GM23338 (cell line): ENCODE measurements around the gene ABCB8. TPM values are rescaled to one million over a fixed set of nuclear protein-coding genes. Genes with fewer than 3 reads are reported as not detected.
A peak's percentile ranks its signal among the peaks of the same experiment; 100 is the strongest.

ENCODE experiments used
- ATAC-seq: fragments of 200-7000 bp; cut with Tn5 transposase; 3 replicates; pipeline ENCODE4 v1.9.1; 2020
- DNase-seq: peaks from one replicate; pipeline ENCODE4 v3.0.0-alpha.2; 2015; ENCODE audit warnings: low spot score
- H2AFZ ChIP-seq: fragments of 200-600 bp; sonication (generic); 2 replicates; pipeline ENCODE4 v1.8.0; 2016; ENCODE audit warnings: antibody characterized with exemption, mild to moderate bottlenecking, moderate library complexity
- H3F3A ChIP-seq: fragments of 200-600 bp; sonication (generic); replicated peaks from 2 replicates; pipeline ENCODE4 v1.8.0; 2017; ENCODE audit warnings: antibody characterized with exemption, mixed run types, low read depth
- H3K27ac ChIP-seq: fragments of 200-600 bp; sonication (generic); 2 replicates; pipeline ENCODE4 v1.6.1; 2016; ENCODE audit warnings: low read depth
- H3K27me3 ChIP-seq: fragments of 200-600 bp; sonication (generic); 2 replicates; pipeline ENCODE4 v1.8.0; 2016; ENCODE audit warnings: mild to moderate bottlenecking, mixed run types, moderate library complexity; ENCODE audit not compliant: insufficient read depth
- H3K36me3 ChIP-seq: fragments of 200-600 bp; sonication (generic); 2 replicates; pipeline ENCODE4 v1.8.0; 2016; ENCODE audit warnings: mild to moderate bottlenecking; ENCODE audit not compliant: insufficient read depth
- H3K4me1 ChIP-seq: fragments of 200-600 bp; sonication (generic); 2 replicates; pipeline ENCODE4 v1.8.0; 2016; ENCODE audit warnings: mild to moderate bottlenecking, moderate library complexity; ENCODE audit not compliant: insufficient read depth
- H3K4me2 ChIP-seq: fragments of 200-600 bp; sonication (generic); 2 replicates; pipeline ENCODE4 v1.7.1; 2017; ENCODE audit warnings: mixed run types
- H3K4me3 ChIP-seq: fragments of 200-600 bp; sonication (generic); 2 replicates; pipeline ENCODE4 v1.6.1; 2016; ENCODE audit warnings: mixed run types
- H3K79me2 ChIP-seq: fragments of 200-600 bp; sonication (generic); replicated peaks from 2 replicates; pipeline ENCODE4 v1.8.0; 2017; ENCODE audit warnings: mild to moderate bottlenecking; ENCODE audit not compliant: insufficient read depth
- H3K9me2 ChIP-seq: fragments of 200-600 bp; sonication (generic); 2 replicates; pipeline ENCODE4 v1.8.0; 2017; ENCODE audit not compliant: insufficient read depth
- H4K20me1 ChIP-seq: fragments of 200-600 bp; sonication (generic); replicated peaks from 2 replicates; pipeline ENCODE4 v1.8.0; 2017; ENCODE audit warnings: mild to moderate bottlenecking; ENCODE audit not compliant: insufficient read depth
- H3K27ac Mint-ChIP-seq: 2 replicates; pipeline ENCODE4 v1.8.0; 2020; ENCODE audit warnings: inconsistent platforms, mild to moderate bottlenecking, moderate library complexity, mixed read lengths
- H3K27me3 Mint-ChIP-seq: 3 replicates; pipeline ENCODE4 v1.8.0; 2022; ENCODE audit warnings: low read depth, mild to moderate bottlenecking, moderate library complexity, mixed read lengths, inconsistent platforms; ENCODE audit not compliant: insufficient read depth, poor library complexity
- H3K36me3 Mint-ChIP-seq: 3 replicates; pipeline ENCODE4 v1.8.0; 2021; ENCODE audit warnings: low read depth, mild to moderate bottlenecking, inconsistent platforms, moderate library complexity, mixed read lengths
- H3K4me1 Mint-ChIP-seq: 3 replicates; pipeline ENCODE4 v1.8.0; 2020; ENCODE audit warnings: mild to moderate bottlenecking, inconsistent platforms, mixed read lengths
- H3K4me3 Mint-ChIP-seq: 3 replicates; pipeline ENCODE4 v1.8.0; 2021; ENCODE audit warnings: moderate library complexity, mild to moderate bottlenecking, inconsistent platforms, mixed read lengths
- H3K9me3 Mint-ChIP-seq: 3 replicates; pipeline ENCODE4 v1.8.0; 2020; ENCODE audit warnings: moderate library complexity, mild to moderate bottlenecking, inconsistent platforms, mixed read lengths
- CREB1 ChIP-seq: fragments of 250-450 bp; sonication (Bioruptor Pico); IDR thresholded peaks from 2 replicates; pipeline ENCODE4 v1.5.0; 2020; ENCODE audit warnings: low read depth, mild to moderate bottlenecking, moderate library complexity
- CTCF ChIP-seq, 2 experiments: fragments of 200-600 bp in 1 of 2; sonication (generic) in 1 of 2; conservative IDR thresholded peaks; 2 replicates each; pipeline versions ENCODE4 v1.5.1 to v1.6.1; 2016 to 2017; ENCODE audit warnings: antibody characterized with exemption in 2 of 2, low read depth in 2 of 2, mild to moderate bottlenecking in 2 of 2, moderate library complexity in 1 of 2
- ETS1 ChIP-seq: IDR thresholded peaks from 2 replicates; pipeline ENCODE4 v1.6.1; 2016; ENCODE audit warnings: antibody characterized with exemption
- EZH2 ChIP-seq: fragments of 200-600 bp; sonication (generic); IDR thresholded peaks from one replicate; pipeline ENCODE4 v1.8.0; 2017; ENCODE audit warnings: antibody characterized with exemption, mild to moderate bottlenecking, low read depth; ENCODE audit not compliant: unreplicated experiment
- EZH2phosphoT487 ChIP-seq: fragments of 200-600 bp; sonication (generic); IDR thresholded peaks from one replicate; pipeline ENCODE4 v1.8.1; 2018; ENCODE audit warnings: antibody characterized with exemption; ENCODE audit not compliant: unreplicated experiment
- JUNB ChIP-seq: IDR thresholded peaks from one replicate; pipeline ENCODE4 v1.6.1; 2016; ENCODE audit warnings: antibody characterized with exemption; ENCODE audit not compliant: unreplicated experiment
- NANOG ChIP-seq: IDR thresholded peaks from 2 replicates; pipeline ENCODE4 v1.6.1; 2016; ENCODE audit warnings: antibody characterized with exemption, borderline replicate concordance
- POLR2AphosphoS5 ChIP-seq: IDR thresholded peaks from 2 replicates; pipeline ENCODE4 v1.6.1; 2016; ENCODE audit warnings: antibody characterized with exemption, low read depth
- REST ChIP-seq: IDR thresholded peaks from one replicate; pipeline ENCODE4 v1.6.1; 2018; ENCODE audit warnings: antibody characterized with exemption; ENCODE audit not compliant: unreplicated experiment
- STAT1 ChIP-seq: IDR thresholded peaks from one replicate; pipeline ENCODE4 v1.6.1; 2016; ENCODE audit warnings: antibody characterized with exemption; ENCODE audit not compliant: unreplicated experiment
- ZNF114 ChIP-seq: fragments of 250-450 bp; sonication (Bioruptor Pico); IDR thresholded peaks from 2 replicates; pipeline ENCODE4 v1.5.0; 2020; ENCODE audit warnings: mild to moderate bottlenecking, moderate library complexity
- ZNF331 ChIP-seq: fragments of 250-450 bp; sonication (Bioruptor Pico); IDR thresholded peaks from 2 replicates; pipeline ENCODE4 v1.5.0; 2020; ENCODE audit warnings: low read depth, mild to moderate bottlenecking, moderate library complexity
- ZNF462 ChIP-seq: fragments of 250-450 bp; sonication (Bioruptor Pico); IDR thresholded peaks from 2 replicates; pipeline ENCODE4 v1.5.0; 2020; ENCODE audit warnings: mild to moderate bottlenecking, moderate library complexity
- polyA plus RNA-seq: library from polyadenylated mRNA; unstranded; fragments of >200 nt; fragmentation: Nextera tagmentation; extraction: Ambion mirVana; gene quantifications from 2 replicates; pipeline ENCODE4 v1.2.1, GENCODE V29; 2016
- total RNA-seq: library from RNA; depleted of rRNA; stranded (reverse); fragments of >200 nt; shearing (Covaris generic); gene quantifications from 2 replicates; pipeline ENCODE4 v1.2.3, GENCODE V29; 2014

The ABCB8 gene
- total and polyA plus RNA-seq, 2 experiments from 2014 or later: 11.4 to 27.1 TPM

- H3K27ac ChIP-seq: peak overlapping the region; percentile 87
- H3K27ac Mint-ChIP-seq: peak overlapping the region; percentile 82
- peaks cover 62% of the 10 kb centered on the region for H3K36me3 Mint-ChIP-seq
Observed at GRCh38 chr7:151068069-151068773, 40.0 kb downstream of the ABCB8 start.

More at GRCh38 chr7:151068069-151068773, 40.0 kb downstream of the ABCB8 start:
- H3K9me3 Mint-ChIP-seq: no peaks in the 10 kb centered on the region
- Histone ChIP-seq H3K9me2 (no peaks in the 10 kb centered on the region), H3K4me3 (0 out of 2 replicates have a peak overlapping the region, but pooled peaks have one; percentile 27), H2AFZ (no peak overlapping the region), H3K27me3 (no peaks in the 10 kb centered on the region), H3F3A (0 out of 2 replicates have a peak, but pooled peaks cover 5% of the 10 kb centered on the region), H3K79me2 (peaks cover 8% of the 10 kb centered on the region), H3K36me3 (peaks cover 19% of the 10 kb centered on the region), H3K4me2 (peak overlapping the region; percentile 48; the same call in 1 of the 2 replicates), H4K20me1 (no peaks in the 10 kb centered on the region; the same call in 1 of the 2 replicates), H3K4me1 (peaks cover 13% of the 10 kb centered on the region)
- DNase-seq (peak; percentile 88), ATAC-seq (peak; percentile 50)
- peaks cover 26% of the 10 kb centered on the region for H3K27me3 Mint-ChIP-seq
- TF ChIP-seq CREB1 (CRISPR knock-in tag) (no peak), REST (no peak), ZNF114 (CRISPR knock-in tag) (no peak), POLR2AphosphoS5 (no peak), CTCF (conservative IDR thresholded peaks at IDR 0.05; ENCODE audit: low read depth in 2 of 2) (no peak), ETS1 (no peak), ZNF331 (CRISPR knock-in tag) (no peak), NANOG (no peak), ZNF462 (no peak), EZH2 (no peak), STAT1 (no peak), JUNB (no peak), EZH2phosphoT487 (no peak)
- H3K4me1 Mint-ChIP-seq: peaks cover 16% of the 10 kb centered on the region
- H3K4me3 Mint-ChIP-seq: peak overlapping the region; percentile 22; the same call in 1 of the 3 replicates
